ENCODE measurements around the gene IPO4. TPM values are rescaled to one million over a fixed set of nuclear protein-coding genes. Genes with fewer than 3 reads are reported as not detected.
A peak's percentile ranks its signal among the peaks of the same experiment; 100 is the strongest.

IPO4 gene
- total and polyA plus RNA-seq, 2 of the 13 experiments (the other 11 are each of a cell fraction or from before 2014, with no cell fraction given) = 39.0 to 179 TPM

DNA sequence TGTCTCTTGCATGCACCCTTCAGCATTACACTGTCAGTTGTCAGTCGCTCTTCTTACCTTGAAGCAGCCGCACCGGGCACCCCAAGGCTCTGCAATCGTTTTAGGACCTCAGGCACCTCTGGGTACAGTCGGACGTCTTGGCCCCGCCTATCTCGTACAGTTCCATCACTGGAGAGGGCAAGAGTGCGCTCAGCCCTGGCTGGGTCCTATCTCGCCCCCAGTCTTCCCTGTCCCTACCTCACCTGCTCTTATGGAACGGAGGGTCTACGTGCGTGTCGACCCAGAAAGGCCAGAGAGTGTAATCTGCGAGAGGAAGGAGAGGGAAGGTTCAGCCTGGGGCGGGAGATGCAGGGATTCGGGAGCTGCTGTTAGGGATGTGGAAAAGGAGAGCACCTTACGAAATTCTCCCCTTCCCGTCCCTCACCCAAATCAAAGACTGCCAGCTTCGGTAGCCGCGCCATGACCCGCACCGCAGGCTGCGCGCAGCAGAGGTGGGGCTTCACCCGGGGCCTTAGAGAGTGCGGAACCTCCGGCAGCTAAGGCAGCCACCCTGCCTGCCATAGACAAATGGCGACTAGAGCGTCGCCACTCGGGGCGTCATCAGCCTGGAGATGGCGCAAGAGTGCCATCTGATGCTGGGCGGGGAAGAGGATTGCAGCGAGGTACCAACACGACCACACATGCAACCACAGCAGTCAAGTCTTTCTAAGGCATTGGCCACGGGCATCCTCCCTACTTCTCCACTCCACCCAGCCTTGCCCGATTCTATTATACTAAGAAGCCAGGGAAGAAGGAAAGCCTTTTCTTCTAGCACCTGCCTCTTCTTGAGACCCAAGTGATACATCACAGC lies 27.1 kb upstream of the IPO4 start, which contains the start of gene MDP1 (continued):
- TF ChIP-seq ARNT (IDR thresholded peaks at IDR 0.05) = no peak
- TF ChIP-seq HDAC1 (CRISPR knock-in tag; IDR thresholded peaks at IDR 0.05) = no peak
- TF ChIP-seq, protein P1, sequence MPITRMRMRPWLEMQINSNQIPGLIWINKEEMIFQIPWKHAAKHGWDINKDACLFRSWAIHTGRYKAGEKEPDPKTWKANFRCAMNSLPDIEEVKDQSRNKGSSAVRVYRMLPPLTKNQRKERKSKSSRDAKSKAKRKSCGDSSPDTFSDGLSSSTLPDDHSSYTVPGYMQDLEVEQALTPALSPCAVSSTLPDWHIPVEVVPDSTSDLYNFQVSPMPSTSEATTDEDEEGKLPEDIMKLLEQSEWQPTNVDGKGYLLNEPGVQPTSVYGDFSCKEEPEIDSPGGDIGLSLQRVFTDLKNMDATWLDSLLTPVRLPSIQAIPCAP (CRISPR knock-in tag; IDR thresholded peaks at IDR 0.05; ENCODE audit: low read depth) = peak; percentile 52; the same call in 1 of the 2 replicates
- TF ChIP-seq PHF5A (CRISPR knock-in tag; IDR thresholded peaks at IDR 0.05; ENCODE audit: low read depth, unreplicated experiment) = peak; percentile 100
- TF ChIP-seq, protein P2, sequence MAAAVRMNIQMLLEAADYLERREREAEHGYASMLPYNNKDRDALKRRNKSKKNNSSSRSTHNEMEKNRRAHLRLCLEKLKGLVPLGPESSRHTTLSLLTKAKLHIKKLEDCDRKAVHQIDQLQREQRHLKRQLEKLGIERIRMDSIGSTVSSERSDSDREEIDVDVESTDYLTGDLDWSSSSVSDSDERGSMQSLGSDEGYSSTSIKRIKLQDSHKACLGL (CRISPR knock-in tag; IDR thresholded peaks at IDR 0.05) = peak; percentile 93
- no peak for TF ChIP-seq MATR3 (CRISPR knock-in tag; IDR thresholded peaks at IDR 0.05)
- TF ChIP-seq ZNF367 (CRISPR knock-in tag; IDR thresholded peaks at IDR 0.05; ENCODE audit: borderline replicate concordance) = no peak
- TF ChIP-seq CTCF (CRISPR knock-in tag; IDR thresholded peaks at IDR 0.05) = peak; percentile 100
- peak; percentile 98 for TF ChIP-seq ZFY (CRISPR knock-in tag; IDR thresholded peaks at IDR 0.05)
- peak; percentile 98 for TF ChIP-seq POGK (CRISPR knock-in tag; conservative IDR thresholded peaks at IDR 0.05)
- TF ChIP-seq, protein P3, sequence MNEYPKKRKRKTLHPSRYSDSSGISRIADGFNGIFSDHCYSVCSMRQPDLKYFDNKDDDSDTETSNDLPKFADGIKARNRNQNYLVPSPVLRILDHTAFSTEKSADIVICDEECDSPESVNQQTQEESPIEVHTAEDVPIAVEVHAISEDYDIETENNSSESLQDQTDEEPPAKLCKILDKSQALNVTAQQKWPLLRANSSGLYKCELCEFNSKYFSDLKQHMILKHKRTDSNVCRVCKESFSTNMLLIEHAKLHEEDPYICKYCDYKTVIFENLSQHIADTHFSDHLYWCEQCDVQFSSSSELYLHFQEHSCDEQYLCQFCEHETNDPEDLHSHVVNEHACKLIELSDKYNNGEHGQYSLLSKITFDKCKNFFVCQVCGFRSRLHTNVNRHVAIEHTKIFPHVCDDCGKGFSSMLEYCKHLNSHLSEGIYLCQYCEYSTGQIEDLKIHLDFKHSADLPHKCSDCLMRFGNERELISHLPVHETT (CRISPR knock-in tag; conservative IDR thresholded peaks at IDR 0.05) = peak; percentile 92
- TF ChIP-seq FOXA3 (CRISPR knock-in tag; IDR thresholded peaks at IDR 0.05) = peak; percentile 92
- TF ChIP-seq ZNF883 (CRISPR knock-in tag; IDR thresholded peaks at IDR 0.05; ENCODE audit: not compliant biosample characterization) = peak; percentile 75
- TF ChIP-seq ZBTB38 (CRISPR knock-in tag; IDR thresholded peaks at IDR 0.05) = peak; percentile 97
- TF ChIP-seq JUND (CRISPR knock-in tag; IDR thresholded peaks at IDR 0.05) = peak; percentile 93
- peak; percentile 74 for TF ChIP-seq HMG20A (CRISPR knock-in tag; IDR thresholded peaks at IDR 0.05; ENCODE audit: borderline replicate concordance)
- peak; percentile 88; the same call in 1 of the 2 replicates for TF ChIP-seq ZNF720 (CRISPR knock-in tag; IDR thresholded peaks at IDR 0.05)
- peak; percentile 98 for TF ChIP-seq ZNF543 (CRISPR knock-in tag; IDR thresholded peaks at IDR 0.05)
- TF ChIP-seq EEA1 (CRISPR knock-in tag; IDR thresholded peaks at IDR 0.05; ENCODE audit: borderline replicate concordance) = peak; percentile 98; the same call in 1 of the 2 replicates
- peak in 1 of 2 experiments; percentile 97; a peak in 2 of 4 replicates for TF ChIP-seq POLR2A (IDR thresholded peaks at IDR 0.05; ENCODE audit: insufficient read depth in 1 of 2, low read depth in 2 of 2, low read length in 2 of 2)
- peak; percentile 99 for TF ChIP-seq ZNF614 (CRISPR knock-in tag; IDR thresholded peaks at IDR 0.05; ENCODE audit: borderline replicate concordance)
- TF ChIP-seq, protein P4, sequence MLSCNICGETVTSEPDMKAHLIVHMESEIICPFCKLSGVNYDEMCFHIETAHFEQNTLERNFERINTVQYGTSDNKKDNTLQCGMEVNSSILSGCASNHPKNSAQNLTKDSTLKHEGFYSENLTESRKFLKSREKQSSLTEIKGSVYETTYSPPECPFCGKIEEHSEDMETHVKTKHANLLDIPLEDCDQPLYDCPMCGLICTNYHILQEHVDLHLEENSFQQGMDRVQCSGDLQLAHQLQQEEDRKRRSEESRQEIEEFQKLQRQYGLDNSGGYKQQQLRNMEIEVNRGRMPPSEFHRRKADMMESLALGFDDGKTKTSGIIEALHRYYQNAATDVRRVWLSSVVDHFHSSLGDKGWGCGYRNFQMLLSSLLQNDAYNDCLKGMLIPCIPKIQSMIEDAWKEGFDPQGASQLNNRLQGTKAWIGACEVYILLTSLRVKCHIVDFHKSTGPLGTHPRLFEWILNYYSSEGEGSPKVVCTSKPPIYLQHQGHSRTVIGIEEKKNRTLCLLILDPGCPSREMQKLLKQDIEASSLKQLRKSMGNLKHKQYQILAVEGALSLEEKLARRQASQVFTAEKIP (CRISPR knock-in tag; IDR thresholded peaks at IDR 0.05; ENCODE audit: borderline replicate concordance) = no peak
- TF ChIP-seq NFRKB (IDR thresholded peaks at IDR 0.05) = 0 out of 2 replicates have a peak, but pooled peaks have one; percentile 43

Data from HepG2 (cell line).